Endothelial cell of umbilical vein (primary cell): Measurements from ENCODE around the gene SPTSSA. TPM values are rescaled to one million over a fixed set of nuclear protein-coding genes. Genes with fewer than 3 reads are reported as not detected.

ENCODE experiments used
- BruUV-seq: library from RNA; stranded (reverse); fragments of 400-500 nt; replicated peaks from 2 replicates; lab custom pipeline; 2021; lab: Mats Ljungman, UMichigan
- CTCF ChIA-PET: fragments of 300-600, 350-600 bp; sonication (Branson Sonifier 250); formaldehyde crosslinking; loops from one replicate; lab custom pipeline; 2021; ENCODE audit warnings: antibody characterized with exemption, inconsistent platforms; lab: Charles Lee
- POLR2A ChIA-PET: fragments of 300-600, 350-600 bp; sonication (Branson Sonifier 250); formaldehyde crosslinking; loops from one replicate; lab custom pipeline; 2021; ENCODE audit warnings: antibody characterized with exemption, inconsistent platforms; lab: Charles Lee
- DNase-seq: peaks from one replicate; pipeline ENCODE4 v3.0.0-alpha.2; 2011; ENCODE audit warnings: low read depth, low spot score
- FAIRE-seq: peaks from 2 replicates; lab custom pipeline; 2011; peaks lifted over from hg19 to GRCh38; lab: Jason Lieb, UNC
- H2AFZ ChIP-seq: 2 replicates; pipeline ENCODE4 v1.6.0; 2012; ENCODE audit warnings: low read depth, low read length, control low read depth, inconsistent platforms
- H3K27ac ChIP-seq: 2 replicates; pipeline ENCODE4 v1.5.1; 2011; ENCODE audit warnings: low read depth, mild to moderate bottlenecking, control low read depth, low read length, moderate library complexity; ENCODE audit not compliant: insufficient read depth
- H3K27me3 ChIP-seq, 2 experiments: 2 replicates each; pipeline versions ENCODE4 v1.6.0 to v1.6.1; 2011; ENCODE audit warnings: low read length in 2 of 2, mixed read lengths in 1 of 2; ENCODE audit not compliant: control insufficient read depth in 2 of 2, insufficient read depth in 2 of 2
- H3K36me3 ChIP-seq, 2 experiments: 2 replicates in 1 of 2; 3 replicates in 1 of 2; pipeline ENCODE4 v1.5.1; 2011; ENCODE audit warnings: low read length in 2 of 2, mild to moderate bottlenecking in 1 of 2, moderate library complexity in 1 of 2; ENCODE audit not compliant: control insufficient read depth in 2 of 2, insufficient read depth in 2 of 2; ENCODE audit errors: extremely low read depth in 1 of 2
- H3K4me1 ChIP-seq: 3 replicates; pipeline ENCODE4 v1.5.1; 2011; ENCODE audit warnings: mild to moderate bottlenecking, low read length; ENCODE audit not compliant: control insufficient read depth, insufficient read depth; ENCODE audit errors: extremely low read depth
- H3K4me2 ChIP-seq: 2 replicates; pipeline ENCODE4 v1.6.1; 2011; ENCODE audit warnings: low read length, control low read depth, mixed read lengths; ENCODE audit not compliant: insufficient read depth
- H3K4me3 ChIP-seq, 3 experiments: fragments of 200-600 bp in 1 of 3; sonication (generic), shearing (Covaris generic) in 1 of 3; replicated peaks in 1 of 3; 2 replicates each; pipeline ENCODE4 v1.5.1; 2011 to 2016; ENCODE audit warnings: control low read depth in 3 of 3, low read length in 3 of 3, mild to moderate bottlenecking in 2 of 3, inconsistent platforms in 1 of 3, low read depth in 1 of 3, moderate library complexity in 1 of 3; ENCODE audit not compliant: insufficient read depth in 1 of 3
- H3K79me2 ChIP-seq: 2 replicates; pipeline ENCODE4 v1.6.0; 2012; ENCODE audit warnings: low read length, inconsistent platforms; ENCODE audit not compliant: control insufficient read depth, insufficient read depth
- H3K9ac ChIP-seq: replicated peaks from 2 replicates; pipeline ENCODE3; 2011; ENCODE audit warnings: low read length, control low read depth; ENCODE audit not compliant: insufficient read depth; ENCODE audit errors: extremely low read depth
- H3K9me1 ChIP-seq: replicated peaks from 3 replicates; pipeline ENCODE4 v1.6.0; 2011; ENCODE audit warnings: mild to moderate bottlenecking, low read length; ENCODE audit not compliant: control insufficient read depth, insufficient read depth; ENCODE audit errors: extremely low read depth
- H3K9me3 ChIP-seq: replicated peaks from 2 replicates; pipeline ENCODE4 v1.5.1; 2012; ENCODE audit warnings: low read length, inconsistent platforms; ENCODE audit not compliant: control insufficient read depth, insufficient read depth
- H4K20me1 ChIP-seq: replicated peaks from 2 replicates; pipeline ENCODE3; 2011; ENCODE audit warnings: mild to moderate bottlenecking, low read length; ENCODE audit not compliant: control insufficient read depth, insufficient read depth; ENCODE audit errors: extremely low read depth
- CTCF ChIP-seq, 2 donors: IDR thresholded peaks; 1 replicate in 1 of 2; 2 replicates in 1 of 2; pipeline ENCODE4 v1.5.1; 2011; ENCODE audit warnings: low read length in 2 of 2, mild to moderate bottlenecking in 2 of 2, moderate library complexity in 2 of 2, control low read depth in 1 of 2, inconsistent platforms in 1 of 2, low read depth in 1 of 2; ENCODE audit not compliant: insufficient read depth in 1 of 2; ENCODE audit errors: extremely low read depth in 1 of 2
- EZH2 ChIP-seq: IDR thresholded peaks from 2 replicates; pipeline ENCODE4 v1.6.1; 2012; ENCODE audit warnings: borderline replicate concordance, low read depth, mild to moderate bottlenecking, moderate library complexity, low read length, inconsistent platforms; ENCODE audit not compliant: severe bottlenecking
- FOS ChIP-seq: IDR thresholded peaks from 2 replicates; pipeline ENCODE4 v1.6.1; 2011; ENCODE audit warnings: mild to moderate bottlenecking, low read length, moderate library complexity, borderline replicate concordance; ENCODE audit not compliant: insufficient read depth
- JUN ChIP-seq: IDR thresholded peaks from 2 replicates; pipeline ENCODE4 v1.6.1; 2011; ENCODE audit warnings: borderline replicate concordance, low read depth; ENCODE audit not compliant: insufficient read length, insufficient read depth
- POLR2A ChIP-seq: IDR thresholded peaks from 2 replicates; pipeline ENCODE4 v1.6.1; 2012; ENCODE audit warnings: low read depth, mild to moderate bottlenecking, control low read depth, low read length
- POLR2AphosphoS5 ChIP-seq: IDR thresholded peaks from 2 replicates; pipeline ENCODE4 v1.6.1; 2012; ENCODE audit warnings: low read depth, mild to moderate bottlenecking, control low read depth, low read length, moderate library complexity; ENCODE audit not compliant: insufficient read depth
- dilution Hi-C: fragments of 300-500 bp; cut with MboI; formaldehyde crosslinking; loops from one replicate; pipeline ENCODE4 v1.15.0; 2019; ENCODE audit warnings: low sequenced_read_pairs; ENCODE audit not compliant: extremely low pct_ligation_motif_present
- intact Hi-C: fragments of 100-400 bp; cut with micrococcal nuclease; formaldehyde crosslinking; loops from one replicate; pipeline ENCODE4 v1.10.0; 2022
- polyA plus RNA-seq, 4 experiments: library from polyadenylated mRNA; depleted of rRNA in 3 of 4; stranded (reverse) in 3 of 4; unstranded in 1 of 4; fragments of >200 nt; gene quantifications; 2 replicates each; pipeline versions ENCODE4 v1.2.1 to v1.2.3, GENCODE V29; 2011 to 2012; ENCODE audit warnings: missing spikeins in 1 of 4
- total RNA-seq: library from RNA; stranded (reverse); gene quantifications from 2 replicates; pipeline ENCODE4 v1.2.3, GENCODE V29; 2021
- TF ChIP-seq, protein P1 (sequence below): IDR thresholded peaks from 2 replicates; pipeline ENCODE4 v1.6.1; 2011; ENCODE audit not compliant: insufficient read depth, insufficient read length

Gene SPTSSA
- total and polyA plus RNA-seq, 2 donors (not counting 3 experiments of a cell fraction or from before 2014, with no cell fraction given), result 21.3 to 24.3 TPM

- Histone ChIP-seq H3K79me2 (peaks cover 45% of the 10 kb centered on the region), H3K4me2 (no peak overlapping the region), H3K9ac (no peak overlapping the region), H3K9me1 (no peaks in the 10 kb centered on the region), H3K27ac (no peak overlapping the region), H3K36me3 (peaks cover 0 to 4% of the 10 kb centered on the region in 2 experiments), H3K4me3 (no peak overlapping the region), H3K9me3 (no peaks in the 10 kb centered on the region), H3K4me1 (peaks cover 9% of the 10 kb centered on the region), H3K27me3 (no peaks in the 10 kb centered on the region), H2AFZ (no peak overlapping the region), H4K20me1 (no peaks in the 10 kb centered on the region)
- CTCF ChIA-PET, result interaction anchor here (1.6 kb wide), 1 partner anchor 12 kb away, joined by 4 read pairs; the partner anchor contains the start of gene SPTSSA
- BruUV-seq, result no TSS peak
- no peak for FAIRE-seq
- dilution Hi-C loops, result no loop called here
- POLR2A ChIA-PET, result no interaction called here
- TF ChIP-seq CTCF (IDR thresholded peaks at IDR 0.05; ENCODE audit: extremely low read depth in 1 of 2, insufficient read depth in 1 of 2, low read depth in 1 of 2, low read length in 2 of 2), result no peak
- TF ChIP-seq JUN, result no peak
- no peak for TF ChIP-seq FOS
- no peak for TF ChIP-seq POLR2AphosphoS5
- no peak for TF ChIP-seq EZH2
- TF ChIP-seq POLR2A, result no peak
- TF ChIP-seq, protein P1, sequence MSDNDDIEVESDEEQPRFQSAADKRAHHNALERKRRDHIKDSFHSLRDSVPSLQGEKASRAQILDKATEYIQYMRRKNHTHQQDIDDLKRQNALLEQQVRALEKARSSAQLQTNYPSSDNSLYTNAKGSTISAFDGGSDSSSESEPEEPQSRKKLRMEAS, result no peak
- DNase-seq, result no peak
- intact Hi-C loops, result no loop called here
Measured at GRCh38 chr14:34449819-34450541, 12.1 kb downstream of the SPTSSA start.
